NCI-H524 treated with DMSO at 0.1 percent for 48 hours (cell line): ENCODE results near the gene CCL8.

Experiments used
- DNase-seq: peaks from one replicate; lab custom pipeline; 2025; lab: John Stamatoyannopoulos, UW

CCL8 gene

DNA sequence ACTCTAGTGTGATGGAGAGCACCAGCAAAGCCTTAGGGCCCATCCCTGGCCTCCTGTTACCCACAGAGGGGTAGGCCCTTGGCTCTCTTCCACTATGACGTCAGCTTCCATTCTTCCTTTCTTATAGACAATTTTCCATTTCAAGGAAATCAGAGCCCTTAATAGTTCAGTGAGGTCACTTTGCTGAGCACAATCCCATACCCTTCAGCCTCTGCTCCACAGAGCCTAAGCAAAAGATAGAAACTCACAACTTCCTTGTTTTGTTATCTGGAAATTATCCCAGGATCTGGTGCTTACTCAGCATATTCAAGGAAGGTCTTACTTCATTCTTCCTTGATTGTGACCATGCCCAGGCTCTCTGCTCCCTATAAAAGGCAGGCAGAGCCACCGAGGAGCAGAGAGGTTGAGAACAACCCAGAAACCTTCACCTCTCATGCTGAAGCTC, at the start of gene CCL8:
TSS of gene CCL8 (plus strand) at position 397 of the 445 bp plus-strand sequence. CDS start 67 bp downstream, outside the sequence.
- DNase-seq: no peak

GRCh38 chr17:34269969-34270368, 49.3 kb upstream of the CCL8 start, which contains the start of gene CCL7:
Gene CCL7, plus strand, starts transcription at chr17:34270221. Its CDS starts 70 bp downstream, at chr17:34270291.
- DNase-seq: no peak

DNA sequence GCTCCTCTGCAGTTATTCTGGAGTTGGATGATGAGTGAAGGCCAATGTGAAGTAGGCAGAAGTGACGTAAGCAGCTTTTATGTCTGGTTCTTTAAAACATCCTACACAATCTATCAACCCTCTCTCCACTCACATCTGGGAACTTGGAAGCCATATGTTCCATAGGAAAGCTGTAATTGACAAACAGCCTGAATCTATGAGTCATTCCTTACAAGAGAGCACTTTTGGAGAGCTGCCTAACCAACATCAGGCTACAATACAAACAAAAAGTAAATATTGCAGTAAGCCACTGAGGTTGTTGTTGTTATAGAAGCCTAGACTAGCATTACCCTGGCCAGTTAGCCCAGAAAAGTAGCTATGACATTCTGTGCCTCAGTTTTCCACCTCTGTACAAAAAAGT, 43.4 kb upstream of the CCL8 start:
- no peak for DNase-seq

GRCh38 chr17:34276826-34277225, 42.4 kb upstream of the CCL8 start:
- no peak for DNase-seq

GRCh38 chr17:34283571-34283970, 35.7 kb upstream of the CCL8 start:
- no peak for DNase-seq

DNA sequence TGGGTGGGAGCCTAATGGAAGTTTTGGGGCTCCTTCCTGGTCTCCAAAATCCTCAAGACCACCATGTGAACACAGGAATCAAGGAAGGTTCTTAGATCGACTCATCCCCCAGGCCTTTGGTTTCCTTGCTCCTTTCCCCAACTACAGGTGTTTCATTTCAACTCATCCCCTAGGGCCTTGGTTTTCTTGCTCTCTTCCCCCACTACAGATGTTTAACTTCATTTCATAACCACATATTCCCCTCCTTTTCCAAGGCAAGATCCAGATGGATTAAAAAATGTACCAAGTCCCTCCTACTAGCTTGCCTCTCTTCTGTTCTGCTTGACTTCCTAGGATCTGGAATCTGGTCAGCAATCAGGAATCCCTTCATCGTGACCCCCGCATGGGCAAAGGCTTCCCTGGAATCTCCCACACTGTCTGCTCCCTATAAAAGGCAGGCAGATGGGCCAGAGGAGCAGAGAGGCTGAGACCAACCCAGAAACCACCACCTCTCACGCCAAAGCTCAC, 33.9 kb upstream of the CCL8 start, which contains the start of gene CCL11:
TSS of gene CCL11 (plus strand) at position 457 of the 507 bp plus-strand sequence. CDS start 67 bp downstream, outside the sequence.
- no peak for DNase-seq

DNA sequence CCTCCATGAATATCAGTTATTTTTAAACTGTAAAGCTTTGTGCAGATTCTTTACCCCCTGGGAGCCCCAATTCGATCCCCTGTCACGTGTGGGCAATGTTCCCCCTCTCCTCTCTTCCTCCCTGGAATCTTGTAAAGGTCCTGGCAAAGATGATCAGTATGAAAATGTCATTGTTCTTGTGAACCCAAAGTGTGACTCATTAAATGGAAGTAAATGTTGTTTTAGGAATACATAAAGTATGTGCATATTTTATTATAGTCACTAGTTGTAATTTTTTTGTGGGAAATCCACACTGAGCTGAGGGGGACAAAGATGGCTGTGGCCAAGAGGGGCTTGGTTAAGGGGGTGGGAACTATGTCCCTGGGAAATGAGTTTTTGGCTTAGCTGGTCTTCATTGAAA, 31.4 kb upstream of the CCL8 start:
- DNase-seq: no peak

DNA sequence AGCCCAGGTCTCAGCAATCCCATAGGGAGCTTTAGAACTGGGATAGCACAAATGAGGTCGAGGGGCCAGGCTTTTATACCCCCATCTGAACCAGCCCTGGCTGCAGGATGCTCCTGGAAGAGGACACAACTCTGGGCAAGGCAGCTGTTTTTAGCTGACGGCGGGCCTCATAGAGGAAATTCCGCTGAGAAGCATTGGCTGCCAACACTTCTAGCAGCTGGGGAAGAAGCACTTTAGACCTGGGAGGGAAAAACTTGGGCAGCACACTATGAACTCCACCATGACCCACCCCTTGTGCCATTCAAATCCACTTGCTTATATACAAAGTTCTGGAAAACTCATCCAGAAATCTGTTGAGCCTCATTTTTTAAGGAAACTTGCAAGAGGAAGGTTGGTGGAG, 28.6 kb upstream of the CCL8 start:
- DNase-seq: no peak

GRCh38 chr17:34291721-34292348, 27.4 kb upstream of the CCL8 start:
- DNase-seq: no peak

DNA sequence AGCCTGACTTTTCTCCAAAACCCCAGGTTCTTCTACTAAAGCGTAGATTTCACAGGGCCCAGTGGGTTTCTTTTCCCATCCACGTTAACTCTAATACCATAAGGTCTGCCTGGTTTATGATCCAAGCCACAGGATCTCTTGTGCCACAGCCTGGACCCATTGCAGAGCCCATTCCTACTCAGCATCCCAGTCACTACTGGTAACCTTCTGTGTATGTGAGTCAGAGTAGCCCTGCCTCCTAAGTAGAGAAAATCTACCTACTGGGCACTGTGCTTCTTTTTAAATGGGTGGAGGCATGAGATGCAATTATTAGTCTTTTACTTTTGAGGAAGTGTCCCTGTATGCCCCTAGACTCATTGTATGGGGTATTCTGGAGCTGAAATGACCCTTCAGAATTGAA, 20.2 kb upstream of the CCL8 start:
- no peak for DNase-seq

DNA sequence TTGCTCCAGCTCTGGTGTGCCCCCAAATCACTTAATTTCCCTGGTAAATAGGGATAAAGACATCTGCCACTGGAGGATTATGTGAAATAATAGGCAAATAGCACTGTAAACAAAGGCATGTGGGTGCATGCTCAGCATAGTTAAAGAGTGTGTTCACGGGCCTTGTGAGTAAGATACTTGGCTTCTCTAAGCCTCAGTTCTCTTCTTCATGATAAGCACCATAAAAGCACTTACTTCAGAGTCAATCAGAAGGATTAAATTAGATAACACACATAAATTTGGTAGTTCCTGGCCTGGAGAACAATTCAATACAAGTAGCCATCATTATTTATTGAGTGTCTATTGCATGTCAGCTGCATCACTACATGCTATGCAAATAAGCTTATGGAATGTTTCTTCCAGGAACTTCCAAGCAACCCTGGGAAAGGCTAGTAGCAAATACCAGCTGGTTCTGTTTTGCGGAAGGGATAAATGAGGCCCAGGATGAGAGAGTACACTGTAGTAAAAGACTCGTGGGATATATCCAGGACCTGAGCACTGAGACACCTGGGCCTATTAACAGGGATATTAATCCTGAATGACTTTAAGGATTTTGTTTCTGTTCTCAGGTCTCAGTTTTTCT, 19.2 kb upstream of the CCL8 start:
- DNase-seq: no peak

- no peak for DNase-seq
Observed at GRCh38 chr17:34300652-34301370, 18.4 kb upstream of the CCL8 start.

GRCh38 chr17:34301986-34302385, 17.2 kb upstream of the CCL8 start:
- no peak for DNase-seq

- no peak for DNase-seq
Observed at GRCh38 chr17:34302636-34303035, 16.6 kb upstream of the CCL8 start.

- no peak for DNase-seq
Observed at GRCh38 chr17:34303606-34304005, 15.6 kb upstream of the CCL8 start.

DNA sequence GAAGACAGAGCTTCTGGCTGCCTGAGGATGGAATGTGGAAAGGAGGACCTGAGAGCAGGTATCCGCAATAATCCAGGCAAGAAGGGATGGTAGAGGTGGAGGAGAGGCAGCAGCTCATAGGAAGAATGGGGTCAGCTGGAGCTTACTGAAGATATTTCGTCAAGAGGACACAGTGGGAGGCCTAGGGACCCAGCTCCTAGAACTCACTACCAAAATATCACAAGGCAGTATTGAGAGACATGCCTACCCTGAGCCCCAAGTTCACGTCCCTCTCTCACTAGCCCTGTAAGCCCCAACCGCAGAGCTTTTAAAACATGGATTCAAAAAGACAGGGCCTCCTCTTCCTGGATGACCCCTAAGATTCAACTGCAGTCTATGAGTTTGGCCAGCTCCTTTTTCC, 14.2 kb upstream of the CCL8 start:
- no peak for DNase-seq

- DNase-seq: no peak
Observed at GRCh38 chr17:34305606-34306005, 13.6 kb upstream of the CCL8 start.

- DNase-seq: no peak
Observed at GRCh38 chr17:34306466-34306865, 12.8 kb upstream of the CCL8 start.

GRCh38 chr17:34307110-34307509, 12.1 kb upstream of the CCL8 start:
- DNase-seq: no peak

DNA sequence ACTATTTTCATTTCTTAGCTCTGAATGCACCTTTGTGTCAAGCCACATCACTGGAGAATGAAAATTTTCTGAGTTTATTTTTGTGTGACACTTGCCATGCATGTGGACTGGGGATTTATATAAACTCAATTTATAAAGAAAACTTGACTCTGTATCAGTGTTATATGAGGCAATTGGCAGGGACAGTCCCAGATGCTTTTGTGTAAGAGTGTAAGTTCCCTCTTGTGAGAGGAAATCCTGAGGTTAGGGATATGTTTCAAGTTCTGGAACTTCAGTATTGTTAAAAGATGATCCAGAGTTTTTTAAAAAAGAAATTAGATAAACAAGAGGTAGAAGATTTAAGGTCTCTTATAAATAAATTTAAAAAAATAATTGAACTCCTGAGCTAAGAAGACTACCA, 10.9 kb upstream of the CCL8 start:
- no peak for DNase-seq

- DNase-seq: no peak
Observed at GRCh38 chr17:34311291-34311690, 7.9 kb upstream of the CCL8 start.

DNA sequence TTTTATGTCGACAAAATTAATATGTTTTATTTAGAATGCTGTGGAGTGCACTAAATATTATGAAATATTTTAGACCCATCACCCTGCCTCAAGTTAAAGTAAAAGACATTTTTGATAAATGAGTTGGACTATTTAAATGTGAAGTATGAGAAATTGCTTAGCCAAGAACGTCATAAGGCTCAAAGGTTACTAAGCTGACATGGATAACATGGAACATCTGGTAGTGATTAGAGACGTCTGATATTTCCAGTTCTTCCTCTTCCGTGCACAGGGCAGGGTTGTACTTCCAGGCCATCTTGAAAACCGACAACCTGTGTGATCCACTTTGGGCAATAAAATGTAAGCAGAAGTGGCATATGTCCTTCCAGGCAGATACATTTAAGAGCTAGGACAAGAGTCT, 7.2 kb upstream of the CCL8 start:
- no peak for DNase-seq

- no peak for DNase-seq
Observed at GRCh38 chr17:34313164-34313563, 6.1 kb upstream of the CCL8 start.
